HG03175 (cell line): ENCODE data around the gene NPC2.

Experiments
- ATAC-seq: cut with Tn5 transposase; IDR thresholded peaks from one replicate; pipeline ENCODE4 v1.9.1; 2021; ENCODE audit warnings: mild to moderate bottlenecking, moderate library complexity; ENCODE audit not compliant: unreplicated experiment

Gene NPC2

DNA sequence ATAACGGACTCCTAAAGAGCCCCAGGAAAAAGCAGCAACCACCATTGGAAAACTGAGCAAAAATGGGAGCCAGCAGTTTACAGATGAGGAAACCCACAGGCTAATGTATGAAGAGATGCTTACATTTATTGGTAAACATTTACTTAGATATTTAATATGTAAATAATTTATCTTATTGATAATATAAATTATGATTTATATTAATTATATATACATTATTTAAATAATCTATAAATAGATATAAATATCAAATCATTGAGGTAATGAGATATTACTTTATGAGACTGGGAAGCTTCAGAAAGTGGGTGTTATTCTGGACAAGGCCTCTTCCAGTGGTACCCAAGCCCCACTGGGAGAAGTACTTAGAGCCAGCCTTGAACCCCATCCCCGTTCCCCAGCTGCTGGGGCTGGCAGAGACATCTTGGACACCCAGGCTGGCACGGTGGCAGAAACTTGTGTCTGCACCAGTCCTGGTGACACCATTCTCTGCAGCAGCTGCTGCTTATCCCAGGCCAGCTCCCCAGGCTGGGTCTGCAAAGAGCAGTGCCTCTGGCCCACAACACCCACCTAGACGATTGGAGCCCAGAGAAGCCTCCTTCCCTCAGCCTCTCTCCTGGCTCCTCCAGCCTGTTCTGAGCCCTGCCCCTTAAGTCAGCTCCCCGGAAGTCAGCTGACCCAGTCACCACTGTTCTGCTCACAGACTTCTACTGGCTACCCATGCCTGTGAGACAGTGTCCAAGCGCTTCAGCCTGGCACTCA lies 26.4 kb upstream of the NPC2 start:
- ATAC-seq = no peak

DNA sequence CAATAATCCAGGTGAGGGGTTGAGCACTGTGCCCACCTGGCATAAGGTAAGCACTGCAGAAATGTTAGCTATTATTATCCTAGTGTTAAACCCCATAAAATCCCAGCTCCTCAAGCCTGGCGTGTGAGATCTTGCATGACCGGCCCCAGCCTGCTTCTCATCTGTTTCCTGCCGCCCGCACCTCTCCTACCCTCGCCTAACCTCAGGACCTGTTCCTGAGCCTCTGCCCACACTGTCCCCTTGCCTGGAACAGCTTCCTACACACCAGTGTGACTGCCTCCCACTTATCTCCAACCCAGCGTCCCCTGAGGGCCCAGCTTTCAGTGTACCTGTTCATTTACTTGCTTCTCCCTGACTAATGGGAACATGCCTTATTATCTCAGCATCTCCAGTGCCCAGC lies 25.1 kb upstream of the NPC2 start:
- no peak for ATAC-seq

- ATAC-seq = no peak
Measured at GRCh38 chr14:74517731-74518130, 24.6 kb upstream of the NPC2 start.

DNA sequence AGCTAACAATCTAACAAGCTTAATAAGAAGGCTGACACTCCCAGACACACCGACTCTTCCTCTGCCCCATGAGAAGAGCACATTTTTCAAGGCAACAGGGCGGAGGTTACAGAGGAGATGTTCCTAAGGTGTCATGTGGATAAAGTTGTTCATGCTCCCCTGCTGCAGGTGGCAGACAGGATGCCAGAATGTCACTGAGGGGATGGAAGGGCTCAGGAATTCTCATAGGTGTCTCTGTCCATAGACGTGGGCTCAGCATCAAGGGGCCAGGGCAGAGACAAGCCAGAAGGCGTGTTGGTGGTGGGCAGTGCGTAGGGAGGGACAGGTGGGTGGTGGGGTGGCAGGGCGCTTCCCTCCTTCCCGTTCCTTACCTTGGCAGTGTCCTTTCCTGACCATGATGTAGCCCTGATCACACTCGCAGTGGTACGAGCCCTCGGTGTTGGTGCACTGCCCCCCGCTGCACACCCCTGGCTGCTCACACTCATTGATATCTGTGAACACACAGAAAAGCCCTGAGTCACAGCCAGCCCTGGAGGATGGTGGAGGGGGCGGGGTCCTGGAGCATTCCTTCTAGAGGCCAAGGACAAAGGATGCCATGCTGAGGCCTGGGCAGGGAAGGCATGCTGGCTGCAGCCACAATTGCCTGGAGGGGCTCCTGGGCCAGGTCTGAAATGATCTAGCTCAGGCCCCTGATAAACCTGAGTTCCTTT lies 23.5 kb upstream of the NPC2 start:
- no peak for ATAC-seq

- ATAC-seq = no peak
Measured at GRCh38 chr14:74515891-74516412, 22.8 kb upstream of the NPC2 start.

DNA sequence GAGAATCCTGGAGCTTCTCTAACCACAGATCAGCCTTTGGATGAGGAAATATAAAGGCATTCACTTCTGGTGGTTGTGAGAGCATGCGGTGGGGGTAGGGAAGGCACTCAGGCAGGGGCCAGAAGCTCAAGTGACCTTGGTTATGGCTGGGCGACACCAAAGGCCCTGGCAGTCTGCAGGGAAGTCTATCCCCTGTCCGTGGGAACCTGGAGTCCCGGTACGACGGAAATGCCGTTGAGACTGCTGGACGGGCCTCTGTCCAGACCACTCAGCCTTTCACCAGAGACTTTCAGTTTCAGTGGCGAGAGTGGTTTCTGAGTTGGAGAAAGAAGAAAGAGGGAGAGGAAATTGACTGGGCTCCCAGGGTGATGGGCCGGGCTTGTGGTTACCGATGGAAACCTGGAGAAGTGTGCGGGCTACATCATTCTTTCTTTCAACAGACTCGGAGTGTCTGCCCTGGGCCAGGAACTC lies 21.4 kb upstream of the NPC2 start:
- no peak for ATAC-seq

DNA sequence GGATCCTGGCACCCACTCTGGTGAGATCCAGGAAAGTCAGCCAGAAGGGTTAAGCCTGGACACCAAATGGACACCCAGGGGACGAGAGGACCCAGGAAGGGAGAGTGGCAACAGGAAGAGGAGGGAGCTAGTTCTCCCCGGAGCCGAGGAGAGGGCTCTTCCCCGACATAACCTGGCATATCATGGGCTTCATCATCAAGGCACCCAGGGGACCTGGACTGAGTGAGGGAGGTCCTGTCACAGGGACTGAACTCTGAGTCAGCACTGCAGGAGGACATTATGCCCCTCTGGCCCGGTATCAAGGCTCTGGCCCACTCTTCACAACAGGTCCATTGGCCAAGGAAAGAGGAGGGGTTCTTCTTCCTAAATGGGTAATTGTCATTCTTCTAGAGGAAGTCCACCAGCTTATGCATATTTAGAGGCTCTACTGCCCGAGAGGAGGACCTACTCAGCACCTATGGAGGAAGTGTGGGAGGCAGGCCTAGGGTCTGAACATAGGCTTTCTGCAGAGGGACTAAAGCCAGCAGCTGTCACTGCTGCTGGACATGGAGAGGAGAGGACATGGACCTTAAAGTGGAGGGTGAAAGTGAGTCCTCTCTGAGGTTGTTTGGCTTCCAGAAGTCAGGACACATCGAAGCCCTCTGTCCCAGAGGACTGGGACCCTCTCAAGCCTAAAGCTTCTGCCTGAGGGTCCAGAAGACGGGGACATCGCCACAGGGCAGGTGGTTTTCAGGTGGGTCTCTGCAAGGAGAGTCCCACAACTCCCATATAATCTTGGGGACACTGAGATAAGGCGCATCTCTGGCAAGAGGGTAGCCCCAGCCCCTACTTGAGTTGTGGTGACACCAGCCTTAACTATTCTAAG lies 19.1 kb upstream of the NPC2 start:
- ATAC-seq = no peak

DNA sequence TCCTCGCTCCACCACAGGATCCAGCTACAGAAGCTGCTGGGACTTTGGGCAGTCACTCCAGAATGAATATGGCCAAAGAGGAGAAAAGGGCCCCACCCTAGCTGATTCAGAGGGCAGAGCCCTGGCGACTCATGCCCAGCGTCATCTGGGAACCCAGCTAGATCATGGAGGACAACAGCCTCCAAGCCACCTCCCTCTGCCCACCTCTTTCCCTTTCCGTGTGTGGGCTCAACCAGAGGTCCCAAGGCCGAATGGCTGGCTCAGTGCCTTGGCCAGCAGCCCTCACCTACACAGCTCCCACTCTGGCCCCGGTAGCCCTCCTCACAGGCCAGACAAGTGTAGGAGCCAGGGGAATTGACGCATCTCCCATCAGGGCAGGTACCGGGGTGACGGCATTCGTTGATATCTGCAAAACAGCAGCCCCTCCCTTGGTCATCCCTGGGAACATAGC lies 17.9 kb upstream of the NPC2 start:
- no peak for ATAC-seq

DNA sequence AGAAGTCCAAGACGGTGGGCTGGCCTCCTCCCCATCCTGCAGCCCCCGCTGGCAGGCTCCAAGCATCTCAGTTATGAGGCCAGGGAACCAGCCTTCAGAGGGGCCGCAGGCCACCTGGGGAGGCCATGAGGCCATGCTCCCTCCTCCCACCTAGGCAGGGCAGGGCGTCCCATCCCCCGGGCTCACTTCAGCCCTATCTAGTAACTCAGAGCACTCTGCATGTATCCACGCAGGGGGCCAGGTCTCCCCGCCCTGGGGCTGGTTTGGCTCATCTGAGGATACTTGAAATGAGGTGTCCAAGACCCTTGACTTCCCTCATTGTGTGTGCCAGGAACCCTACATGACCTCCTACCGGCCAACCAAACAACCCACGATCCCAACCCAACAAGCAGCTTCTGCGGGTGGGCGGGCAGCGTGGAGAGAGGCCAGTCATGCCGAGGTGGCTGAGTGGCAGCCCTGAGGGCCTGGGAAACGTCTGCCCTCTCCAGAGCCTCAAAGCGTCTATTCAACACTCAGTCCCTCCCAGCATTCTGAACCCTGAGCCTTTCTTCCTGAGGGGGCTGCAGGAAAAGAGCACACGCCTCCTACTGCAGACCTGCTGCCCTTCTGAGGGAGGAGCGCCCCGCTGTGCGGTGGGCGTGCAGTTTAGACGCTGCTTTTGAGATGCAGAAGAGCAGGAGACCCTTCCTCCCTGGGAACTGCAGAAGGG lies 17.3 kb upstream of the NPC2 start:
- no peak for ATAC-seq

DNA sequence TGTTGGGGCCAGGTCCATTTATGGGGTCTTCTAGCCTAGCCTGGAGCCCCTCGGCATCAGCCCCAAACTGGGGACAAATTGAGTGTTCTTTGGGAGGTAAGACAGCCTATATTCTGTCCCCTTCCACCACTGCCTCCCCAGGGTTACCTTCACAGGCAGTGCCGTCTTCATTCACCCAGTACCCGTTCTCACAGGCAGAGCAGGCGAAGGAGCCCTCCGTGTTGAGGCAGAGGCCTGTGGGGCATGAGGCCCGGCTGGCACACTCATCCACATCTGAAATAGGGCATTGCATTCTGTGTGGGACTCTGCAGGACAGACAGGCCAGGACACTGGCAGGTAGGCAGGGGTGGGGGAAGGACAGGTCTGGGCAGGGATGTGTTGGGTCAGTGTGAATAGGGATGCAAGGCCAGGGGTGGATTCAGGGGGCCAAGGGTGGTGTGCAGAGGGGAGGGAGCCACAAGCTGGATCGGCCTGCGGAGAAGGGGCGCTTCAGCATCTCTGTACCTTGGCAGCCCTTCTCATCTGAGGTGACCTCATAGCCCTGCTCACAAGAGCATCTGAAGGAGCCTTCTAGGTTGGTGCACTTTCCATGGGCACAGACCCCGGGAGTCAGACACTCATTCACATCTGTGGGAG lies 16.6 kb upstream of the NPC2 start:
- no peak for ATAC-seq

GRCh38 chr14:74508844-74509428 lies 15.8 kb upstream of the NPC2 start:
- ATAC-seq = no peak

DNA sequence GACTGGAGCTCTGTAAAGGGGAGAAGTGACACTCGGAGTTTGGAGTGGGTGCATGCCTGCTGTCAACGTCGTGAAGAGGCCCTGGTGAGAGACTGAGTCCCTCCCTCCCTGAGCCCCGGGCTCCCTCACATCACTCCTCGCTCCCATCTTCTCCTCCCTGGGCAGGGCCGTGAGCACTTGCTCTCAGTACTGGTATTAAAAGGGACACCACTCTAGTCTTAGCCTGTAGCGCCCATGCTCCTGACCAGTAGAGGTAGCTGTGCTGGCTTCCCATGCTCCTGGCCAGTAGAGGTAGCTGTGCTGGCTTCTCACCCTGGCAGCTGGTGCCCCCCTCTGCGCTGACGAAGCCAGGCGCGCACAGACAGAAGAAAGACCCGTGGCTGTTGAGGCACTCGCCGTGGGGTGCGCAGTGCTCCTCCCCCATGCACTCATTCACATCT lies 15.2 kb upstream of the NPC2 start:
- ATAC-seq = no peak

GRCh38 chr14:74507840-74508239 lies 14.7 kb upstream of the NPC2 start:
- ATAC-seq = no peak

DNA sequence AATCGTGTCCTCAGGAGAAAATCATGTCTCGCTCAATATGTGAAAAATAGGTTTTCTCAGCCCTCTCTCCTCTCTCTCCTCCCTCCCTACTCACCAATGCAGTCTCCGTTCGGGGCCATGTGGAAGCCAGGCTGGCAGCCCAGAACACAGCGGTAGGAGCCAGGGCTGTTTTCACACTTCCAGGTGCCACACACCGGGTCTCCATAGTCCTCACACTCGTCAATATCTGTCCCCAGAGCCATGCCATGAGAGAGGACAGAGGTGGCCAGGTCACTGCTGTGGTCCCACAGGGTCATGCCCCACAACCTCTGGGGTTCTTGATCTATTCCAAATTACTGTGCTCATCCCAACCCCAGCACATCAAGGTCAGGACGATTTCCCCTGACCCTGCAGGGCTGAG lies 14.0 kb upstream of the NPC2 start:
- ATAC-seq = no peak

GRCh38 chr14:74506411-74506851 lies 13.3 kb upstream of the NPC2 start:
- ATAC-seq = no peak

DNA sequence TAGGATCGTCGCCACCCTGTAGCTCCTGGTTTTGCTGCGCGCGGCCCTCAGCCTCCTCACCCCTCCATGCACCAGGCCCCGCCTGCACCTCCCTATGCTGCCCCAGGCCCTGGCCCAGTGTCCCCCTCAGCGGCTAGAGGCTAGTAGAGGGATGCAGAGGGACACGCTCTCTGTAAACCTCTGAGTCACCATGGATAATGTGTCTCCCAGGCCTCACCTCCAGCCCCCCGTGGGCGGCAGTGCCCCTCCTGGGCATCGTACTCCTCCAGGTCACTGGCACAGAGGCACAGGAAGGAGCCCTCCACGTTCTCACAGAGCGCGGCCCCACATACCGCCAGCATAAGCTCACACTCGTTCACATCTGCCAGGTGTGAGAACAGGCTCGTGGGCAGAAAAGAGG lies 12.7 kb upstream of the NPC2 start:
- ATAC-seq = no peak

DNA sequence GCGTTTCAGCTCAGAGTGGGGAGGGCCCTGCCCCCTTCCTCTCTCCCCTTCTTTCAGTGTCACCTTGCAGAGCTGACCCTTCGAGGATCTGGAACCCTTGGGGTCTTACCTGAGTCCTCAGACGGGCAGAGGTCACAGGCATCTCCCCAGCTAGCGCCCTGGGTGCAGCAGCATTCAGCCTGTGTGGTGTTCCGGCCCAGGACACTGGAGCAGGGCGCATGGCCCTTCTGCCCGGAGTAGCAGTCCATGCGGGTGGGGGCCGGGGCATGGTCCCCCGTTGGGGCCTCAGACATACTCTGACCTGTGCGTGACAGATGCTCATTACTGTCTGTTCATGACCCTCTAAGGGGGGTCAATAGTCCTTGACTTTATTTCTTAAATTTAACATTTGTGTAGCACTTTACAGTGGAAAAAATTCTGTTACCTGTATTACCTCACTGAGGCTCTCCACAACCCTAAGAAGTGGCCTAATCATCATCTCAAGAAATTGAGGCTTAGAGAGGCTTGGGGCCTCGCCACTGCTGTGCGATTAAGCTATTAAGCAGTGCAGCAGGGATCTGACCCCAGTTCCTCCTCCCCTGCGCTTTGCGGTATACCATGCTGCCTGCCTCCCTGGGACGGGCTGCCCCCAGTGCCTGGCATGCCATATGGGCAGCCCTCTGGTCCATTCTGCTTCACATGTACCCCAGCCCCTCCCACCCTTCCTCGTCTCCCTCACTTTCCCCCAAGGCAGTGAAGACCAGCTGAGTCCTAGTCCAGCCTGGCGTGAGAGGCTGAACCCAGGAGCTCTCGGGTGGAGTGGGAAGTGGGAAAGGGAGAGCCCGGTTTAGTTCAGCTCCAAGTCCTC lies 12.0 kb upstream of the NPC2 start:
- ATAC-seq = no peak

GRCh38 chr14:74504412-74504811 lies 11.3 kb upstream of the NPC2 start:
- no peak for ATAC-seq

- ATAC-seq = no peak
Measured at GRCh38 chr14:74503938-74504335, 10.8 kb upstream of the NPC2 start.
